Ammon's horn (tissue), 1 donor: ENCODE data around the gene LEF1.

Experiments used
- DNase-seq: peaks from one replicate; pipeline ENCODE4 v3.0.0-alpha.2; 2016; ENCODE audit warnings: low spot score

The LEF1 gene

DNA sequence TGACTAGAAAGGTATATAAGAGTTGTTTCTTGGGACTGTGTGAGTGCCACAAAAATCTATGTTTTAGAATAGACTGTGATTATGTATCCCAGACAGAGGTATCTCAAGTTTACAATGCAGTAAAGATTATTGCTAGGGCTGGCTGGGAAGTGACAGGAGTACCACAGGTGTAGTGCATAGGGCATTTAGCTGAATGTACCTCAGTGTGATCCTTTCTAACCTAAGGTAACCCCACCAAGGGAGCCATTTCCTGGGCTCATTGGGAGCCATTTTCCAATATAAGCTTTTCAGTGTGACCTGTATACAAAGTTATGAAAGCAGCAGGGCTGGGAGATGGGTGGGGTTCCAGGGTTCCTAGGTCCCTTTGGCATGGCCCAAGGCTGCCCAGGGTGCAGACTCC lies 6.1 kb upstream of the LEF1 start:
- DNase-seq = no peak

DNA sequence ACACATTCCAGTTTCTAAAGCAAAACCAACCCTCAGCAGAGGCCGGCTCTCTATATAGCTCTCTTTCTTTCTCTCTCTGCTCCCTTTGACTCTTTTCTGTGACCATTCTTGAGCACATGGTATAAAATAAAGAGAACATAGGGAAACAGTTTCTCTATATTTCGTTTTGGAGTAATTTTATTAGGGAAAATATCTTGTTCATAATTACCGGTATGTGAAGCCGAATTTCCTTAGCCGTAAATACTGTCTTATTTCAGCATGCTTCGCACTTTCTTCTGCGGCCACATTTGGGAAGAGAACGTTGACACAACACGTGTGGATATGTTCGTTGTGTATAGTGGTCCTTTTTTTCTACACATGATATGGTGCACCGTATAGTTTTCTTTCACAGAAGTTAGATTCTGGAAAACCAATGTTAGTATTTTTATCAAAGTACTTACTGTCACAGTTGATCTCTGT lies 4.9 kb upstream of the LEF1 start:
- DNase-seq = no peak

DNA sequence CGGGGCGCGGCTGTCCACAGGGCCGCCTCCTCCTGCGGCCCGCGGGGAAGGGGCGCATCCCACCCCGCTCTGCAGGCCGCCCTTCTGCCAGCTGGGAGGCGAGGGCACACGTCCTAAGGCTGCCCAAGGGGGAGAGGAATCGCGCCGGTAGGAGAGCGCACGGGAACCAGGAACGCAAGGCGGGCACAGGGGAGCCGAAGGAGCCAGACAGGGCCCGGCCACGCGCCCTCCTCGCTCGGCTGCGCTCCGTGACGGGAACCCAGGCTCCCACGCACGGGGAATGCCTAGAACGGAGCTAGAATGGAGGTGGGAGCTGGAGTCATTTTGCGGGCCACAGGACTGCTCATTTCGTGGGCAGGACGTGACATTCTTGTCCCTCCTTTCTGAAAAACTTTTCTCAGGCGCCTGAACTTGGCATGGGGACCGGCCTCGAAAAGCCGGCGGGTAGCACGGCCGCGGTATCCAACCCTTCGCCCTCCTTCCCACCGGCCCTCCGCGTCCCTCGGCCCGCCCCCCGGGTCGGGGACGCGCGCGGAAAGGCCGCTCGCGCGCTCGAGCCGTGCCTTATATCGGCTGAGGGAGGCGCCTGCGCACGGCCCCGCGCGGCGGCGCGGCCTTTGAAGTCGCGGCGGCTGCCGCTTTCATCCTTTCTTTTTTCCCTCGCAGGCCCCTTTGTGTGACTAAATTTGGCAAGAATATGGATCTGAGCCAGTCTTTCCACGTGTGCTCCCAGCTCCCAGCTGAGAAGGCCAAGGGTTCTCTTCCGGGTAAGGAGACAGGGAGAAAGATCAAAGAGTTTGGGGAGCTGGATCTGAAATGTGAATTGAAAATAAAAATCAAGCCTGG lies 4.2 kb upstream of the LEF1 start:
- no peak for DNase-seq

- no peak for DNase-seq
Observed at GRCh38 chr4:108172231-108172752, 3.6 kb upstream of the LEF1 start.

- no peak for DNase-seq
Observed at GRCh38 chr4:108171339-108172230, 2.9 kb upstream of the LEF1 start.

GRCh38 chr4:108170631-108171338 lies 2.1 kb upstream of the LEF1 start:
- DNase-seq = no peak

- no peak for DNase-seq
Observed at GRCh38 chr4:108169664-108170063, 932 bp upstream of the LEF1 start.

GRCh38 chr4:108168160-108168670 lies 517 bp downstream of the LEF1 start:
- DNase-seq = no peak

DNA sequence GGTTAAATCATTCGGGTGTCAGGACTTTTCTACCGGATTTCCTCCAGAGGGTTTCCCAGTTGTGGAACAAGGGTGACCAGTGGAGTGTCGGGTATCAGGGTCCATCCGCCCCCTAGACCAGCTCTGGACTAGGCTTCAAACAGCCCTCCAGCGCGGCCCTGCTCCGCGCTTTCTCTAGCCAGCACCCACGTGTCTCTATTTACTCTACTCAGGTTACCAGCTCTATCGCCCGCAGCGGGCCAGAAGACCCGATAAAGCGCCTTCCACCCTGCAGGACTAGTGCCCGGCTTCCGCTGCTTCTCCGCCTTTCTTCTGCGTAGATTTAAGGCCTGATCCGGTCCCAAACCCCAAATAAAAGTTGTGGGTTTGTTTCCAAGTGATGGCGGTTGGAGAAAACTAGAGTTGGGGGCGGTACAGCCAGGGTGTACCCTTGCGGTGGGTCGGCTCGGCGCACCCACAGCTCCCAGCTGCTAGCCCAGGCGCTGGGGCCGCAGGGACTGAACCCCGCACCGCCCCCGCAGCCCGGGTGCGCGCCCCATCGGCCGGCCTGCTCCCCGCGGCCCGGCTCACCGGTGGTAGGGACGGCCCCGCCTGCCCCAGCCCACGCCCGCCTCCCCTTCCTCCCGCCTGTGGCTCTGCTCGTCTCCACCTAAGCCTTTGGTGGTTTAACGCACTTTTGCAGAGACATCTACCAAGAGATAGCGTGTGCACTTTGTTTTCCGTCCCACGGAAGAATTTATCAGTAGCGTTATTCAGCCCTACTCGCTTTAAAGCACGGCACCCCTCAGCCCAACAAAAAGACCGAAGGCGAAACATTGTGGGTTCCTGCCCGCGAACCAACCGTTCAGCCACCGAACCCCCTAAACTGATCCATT lies 2.1 kb downstream of the LEF1 start:
- DNase-seq = no peak

GRCh38 chr4:108166038-108166437 lies 2.7 kb downstream of the LEF1 start:
- DNase-seq = no peak

DNA sequence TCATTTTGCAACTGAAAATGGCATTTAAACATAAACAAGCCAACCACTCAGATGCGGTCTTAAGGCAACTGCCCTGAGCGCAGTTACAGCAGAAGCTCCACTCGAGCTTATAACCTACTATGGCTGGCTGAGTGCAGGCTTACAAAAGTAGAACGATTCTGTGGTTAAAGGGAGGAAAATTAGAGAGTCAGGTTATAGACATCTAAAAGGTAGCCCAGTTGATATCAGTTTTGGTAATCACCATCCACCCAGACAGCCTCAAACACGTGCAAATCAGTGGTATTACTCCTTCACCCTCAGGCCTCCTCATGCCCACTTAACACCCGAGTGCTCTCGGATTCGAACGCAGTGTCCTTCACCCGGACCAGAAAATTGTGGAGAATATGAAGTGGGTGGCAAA lies 3.1 kb downstream of the LEF1 start:
- DNase-seq = no peak

DNA sequence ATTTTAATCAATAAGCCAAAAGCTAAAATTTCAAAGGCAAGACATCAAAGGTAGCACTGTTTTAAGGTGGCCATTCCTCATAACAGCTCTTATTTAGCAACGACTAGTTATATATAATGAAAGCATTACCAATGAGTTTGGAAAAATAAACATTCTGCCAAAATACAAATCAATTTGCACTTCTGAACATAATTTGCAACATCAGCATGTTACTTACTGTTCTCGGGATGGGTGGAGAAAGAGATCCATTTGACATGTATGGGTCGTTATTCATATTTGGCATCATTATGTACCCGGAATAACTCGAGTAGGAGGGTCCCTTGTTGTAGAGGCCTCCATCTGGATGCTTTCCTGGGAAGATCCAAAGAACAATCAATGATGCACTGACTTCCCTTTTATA lies 5.4 kb downstream of the LEF1 start:
- DNase-seq = no peak

- no peak for DNase-seq
Observed at GRCh38 chr4:108160741-108161352, 7.9 kb downstream of the LEF1 start.

- no peak for DNase-seq
Observed at GRCh38 chr4:108159845-108160244, 8.9 kb downstream of the LEF1 start.

DNA sequence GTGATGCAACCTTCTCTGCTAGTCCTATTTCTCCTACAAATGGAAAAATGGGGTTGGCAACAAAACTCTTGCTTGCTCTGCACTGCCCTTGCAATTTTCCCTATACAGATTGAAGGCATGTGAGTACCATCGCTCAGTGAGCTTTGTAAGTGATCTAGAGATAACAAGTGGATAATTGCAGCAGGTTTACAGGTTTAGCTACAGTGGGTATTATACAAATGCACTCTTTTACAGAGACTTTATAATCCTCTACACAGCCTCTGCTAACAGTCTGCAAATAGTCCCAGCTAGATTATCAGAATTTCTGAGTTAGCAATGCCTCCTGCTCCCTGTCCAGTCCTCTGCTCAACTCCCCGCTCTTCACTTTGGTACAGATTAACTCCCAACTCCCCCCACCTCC lies 11.1 kb downstream of the LEF1 start:
- DNase-seq = no peak

GRCh38 chr4:108156391-108156790 lies 12.3 kb downstream of the LEF1 start:
- DNase-seq = no peak

DNA sequence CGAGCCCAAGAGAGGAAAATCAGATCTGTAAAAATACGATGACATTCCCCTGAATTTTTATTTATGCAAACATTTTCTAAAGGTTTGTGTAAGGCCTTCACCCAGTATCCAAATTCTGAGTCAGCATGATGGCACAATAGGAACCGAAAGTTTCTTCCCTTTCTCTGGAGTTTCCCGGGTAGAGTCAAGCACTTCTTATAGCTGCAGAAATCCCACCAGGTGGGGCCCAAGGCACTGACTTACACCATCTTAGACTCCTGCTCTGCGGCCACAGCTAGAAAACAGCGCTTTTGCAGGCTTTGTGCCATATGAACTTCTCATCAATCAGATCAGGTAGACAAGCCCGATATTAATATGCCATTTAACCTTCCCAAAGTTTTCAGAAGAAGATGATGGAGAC lies 13.4 kb downstream of the LEF1 start:
- no peak for DNase-seq

- DNase-seq = no peak
Observed at GRCh38 chr4:108152980-108153379, 15.8 kb downstream of the LEF1 start.

DNA sequence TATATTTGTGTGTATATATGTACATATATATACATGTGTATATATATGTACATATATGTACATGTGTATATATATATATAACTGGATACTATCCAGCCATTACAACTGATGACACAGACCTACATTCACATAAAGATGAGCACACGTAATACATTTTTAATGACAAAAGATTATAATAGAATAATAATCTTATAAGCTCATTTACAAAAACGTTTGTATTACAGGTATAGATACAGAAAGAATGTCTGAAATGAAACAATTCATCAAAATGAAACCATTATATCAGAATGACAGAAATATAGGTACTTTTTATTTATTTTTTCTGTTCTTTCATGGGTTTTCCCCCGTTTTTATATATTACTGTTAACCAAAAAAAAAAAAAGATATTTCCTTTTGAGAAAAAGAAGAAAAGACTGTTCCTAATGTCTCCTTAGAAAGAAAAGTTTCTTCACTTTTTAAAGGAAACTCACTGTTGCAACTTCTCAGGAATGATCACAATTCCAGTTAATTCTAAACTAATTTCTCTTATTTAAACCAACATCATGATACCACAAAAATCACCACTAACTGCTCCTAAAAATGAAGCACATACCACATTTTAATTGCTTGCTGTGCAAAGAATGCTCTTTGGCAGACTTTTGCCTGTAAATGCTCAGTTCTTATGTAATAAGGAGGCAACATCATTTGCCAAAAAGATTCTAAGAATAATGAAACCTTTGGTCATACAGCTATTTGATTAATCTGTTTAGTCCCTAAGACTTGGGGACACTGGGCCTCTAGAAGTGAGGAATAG lies 18.9 kb downstream of the LEF1 start:
- DNase-seq = no peak

GRCh38 chr4:108148316-108148715 lies 20.4 kb downstream of the LEF1 start:
- DNase-seq = no peak
